Measurements from ENCODE around the gene PDZD7.

Gene PDZD7

DNA sequence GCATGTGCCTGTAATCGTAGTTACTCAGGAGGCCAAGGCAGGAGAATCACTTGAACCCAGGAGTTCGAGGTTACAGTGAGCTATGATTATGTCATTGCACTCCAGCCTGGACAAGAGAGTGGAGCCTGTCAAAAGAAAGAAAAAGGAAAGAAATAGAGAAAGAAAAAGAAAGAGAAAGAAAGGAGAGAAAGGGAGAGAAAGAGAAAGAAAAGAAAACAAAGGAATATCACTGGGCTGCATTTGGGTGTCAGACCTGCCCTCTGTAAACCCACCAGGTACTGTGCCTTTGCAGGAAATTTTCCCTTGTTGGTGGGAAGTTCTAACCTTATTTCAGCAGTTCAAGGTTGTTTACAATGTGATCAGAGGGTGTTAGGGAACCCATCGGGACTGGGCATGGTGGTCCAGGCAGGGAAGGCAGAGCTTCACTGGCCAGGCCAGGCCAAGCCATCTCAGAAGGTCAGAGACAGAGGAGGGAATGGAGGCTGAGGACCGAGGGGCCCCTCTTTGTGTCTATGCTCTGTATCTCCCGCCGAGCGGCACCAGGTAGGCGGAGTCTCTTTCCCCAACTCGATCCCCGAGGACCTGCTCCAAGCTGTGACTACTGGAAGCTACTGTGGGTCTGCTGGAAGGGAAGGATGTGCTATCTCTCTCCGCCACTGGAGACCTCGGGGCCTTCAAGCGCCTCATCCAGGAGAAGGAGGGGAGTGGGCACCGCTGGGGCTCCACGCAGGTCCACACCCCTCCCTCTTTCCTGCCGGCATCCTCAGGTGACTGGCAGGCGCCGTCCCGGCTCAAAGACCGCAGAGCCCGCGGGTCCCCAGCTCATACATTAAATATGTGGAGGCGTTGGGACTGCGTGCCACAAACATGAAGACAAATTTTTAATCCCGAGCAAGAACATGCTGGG, 15.7 kb upstream of the PDZD7 start:
- DNase-seq (ENCODE audit: low read depth), result peak; percentile 11
- H3K4me3 ChIP-seq (ENCODE audit: low read length), result no peak overlapping the region
- no peak for TF ChIP-seq CTCF (IDR thresholded peaks at IDR 0.05; ENCODE audit: insufficient read depth, low read depth, low read length, missing control alignments)

- no peak for DNase-seq (ENCODE audit: low read depth)
- H3K4me3 ChIP-seq (ENCODE audit: low read length), result no peak overlapping the region
- TF ChIP-seq CTCF (IDR thresholded peaks at IDR 0.05; ENCODE audit: insufficient read depth, low read depth, low read length, missing control alignments), result no peak
Measured at GRCh38 chr10:101044117-101044516, 13.2 kb upstream of the PDZD7 start.

DNA sequence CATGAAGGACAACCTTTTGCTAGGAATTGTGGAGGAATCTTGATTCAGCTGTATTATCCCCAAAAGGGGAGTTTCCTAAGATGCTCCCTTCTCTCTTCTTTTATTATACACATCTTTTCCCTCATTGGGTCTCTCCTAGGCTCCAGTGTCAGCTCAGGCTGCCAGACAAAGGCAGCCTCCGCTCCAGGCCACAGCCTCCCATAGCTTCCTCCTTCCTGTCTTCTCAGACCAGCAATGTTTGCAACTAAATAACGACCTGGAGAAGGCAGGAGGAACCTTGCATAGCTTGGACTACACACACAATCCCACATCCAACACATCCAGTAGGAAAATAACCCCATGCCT, 12.4 kb upstream of the PDZD7 start:
- DNase-seq (ENCODE audit: low read depth), result no peak
- TF ChIP-seq CTCF (IDR thresholded peaks at IDR 0.05; ENCODE audit: insufficient read depth, low read depth, low read length, missing control alignments), result no peak
- H3K4me3 ChIP-seq (ENCODE audit: low read length), result peak overlapping the region; percentile 68

DNA sequence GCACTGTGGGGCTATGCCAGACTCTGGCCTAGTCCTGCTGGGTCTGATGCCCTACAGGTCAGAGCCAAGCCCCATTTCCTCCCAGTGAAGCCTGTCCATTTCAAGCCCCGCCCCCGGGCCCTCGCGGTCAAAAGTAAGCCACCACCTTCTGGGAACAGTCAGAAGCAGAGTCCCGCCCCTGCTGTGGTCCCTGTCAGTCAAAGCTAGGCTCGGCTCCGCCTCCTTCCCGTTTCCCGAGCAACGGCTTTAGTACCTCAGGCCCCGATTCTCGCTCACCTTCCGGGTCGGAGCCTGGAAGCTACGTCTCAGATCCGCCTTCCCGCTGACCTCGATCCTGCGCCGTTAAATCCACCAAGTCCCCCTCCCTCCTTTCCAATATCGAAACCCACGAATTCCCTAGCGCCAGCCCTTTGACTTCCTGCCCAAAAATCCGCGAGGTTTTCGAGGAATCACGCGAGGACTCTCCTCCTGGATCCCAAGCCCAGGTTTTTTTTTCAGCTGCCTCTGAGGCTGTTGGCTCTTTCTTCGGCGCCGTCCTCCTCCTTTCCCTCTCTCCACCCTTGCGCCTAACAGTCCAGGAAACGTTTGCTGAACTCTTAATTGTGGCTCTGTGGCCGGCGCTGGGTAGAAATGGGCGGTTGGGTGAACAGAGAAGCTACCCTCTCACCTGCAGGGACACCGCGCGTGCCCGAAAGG, 11.9 kb upstream of the PDZD7 start:
- no peak for TF ChIP-seq CTCF (IDR thresholded peaks at IDR 0.05; ENCODE audit: insufficient read depth, low read depth, low read length, missing control alignments)
- peak overlapping the region; percentile 68 for H3K4me3 ChIP-seq (ENCODE audit: low read length)
- peak; percentile 92 for DNase-seq (ENCODE audit: low read depth)

DNA sequence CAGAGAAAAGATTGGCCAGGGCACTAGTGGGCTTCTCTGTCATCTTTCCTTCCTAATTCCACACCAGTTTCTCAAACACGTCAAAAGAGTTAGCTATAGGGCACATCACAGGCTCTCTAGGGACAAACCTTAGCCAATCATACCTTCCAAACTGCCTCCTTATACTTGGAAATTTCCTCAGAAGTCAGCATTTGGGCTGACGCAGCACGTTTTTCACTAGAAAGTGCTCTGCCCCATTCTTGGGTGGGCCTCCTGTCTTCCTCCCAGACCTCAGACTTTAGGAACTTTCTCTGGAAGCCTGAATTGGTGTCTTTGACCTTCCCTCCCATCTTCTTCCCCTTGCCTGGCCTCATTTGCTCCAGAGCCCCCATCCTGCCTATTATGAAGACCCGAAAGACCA, 11.2 kb upstream of the PDZD7 start:
- peak overlapping the region; percentile 68 for H3K4me3 ChIP-seq (ENCODE audit: low read length)
- TF ChIP-seq CTCF (IDR thresholded peaks at IDR 0.05; ENCODE audit: insufficient read depth, low read depth, low read length, missing control alignments), result no peak
- no peak for DNase-seq (ENCODE audit: low read depth)

DNA sequence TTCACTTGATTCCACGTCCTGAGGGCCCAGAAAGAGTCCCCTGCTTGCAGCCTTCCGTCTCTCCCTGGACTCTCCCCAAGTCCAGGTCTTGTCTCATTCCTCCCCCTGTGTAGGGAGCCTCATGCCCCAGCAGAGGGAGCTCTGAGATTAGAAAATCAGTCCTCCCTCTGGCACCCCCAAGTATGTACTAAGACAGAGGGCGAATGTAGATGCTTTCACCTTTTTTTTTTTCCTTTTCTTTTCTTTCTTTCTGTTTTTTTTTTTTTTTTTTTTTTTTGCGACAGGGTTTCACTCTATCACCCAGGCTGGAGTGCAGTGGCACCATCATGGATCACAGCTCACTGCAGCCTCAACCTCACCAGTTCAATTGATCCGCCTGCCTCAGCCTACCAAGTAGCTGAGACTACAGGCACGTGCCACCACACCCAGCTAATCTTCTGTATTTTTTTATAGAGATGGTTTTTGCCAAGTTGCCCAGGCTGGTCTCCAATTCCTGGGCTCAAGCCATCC, 10.4 kb upstream of the PDZD7 start:
- peak; percentile 95 for TF ChIP-seq CTCF (IDR thresholded peaks at IDR 0.05; ENCODE audit: insufficient read depth, low read depth, low read length, missing control alignments)
- no peak overlapping the region for H3K4me3 ChIP-seq (ENCODE audit: low read length)
- DNase-seq (ENCODE audit: low read depth), result peak; percentile 87

All from epithelial cell of esophagus (primary cell).